Stimulated activated CD4-positive, alpha-beta T cell treated with anti-CD3 and anti-CD28 coated beads, TNF-alpha, amount 100 ng/mL, for 1 hour (primary cell): ENCODE results near the gene RGMB.

ENCODE experiments used
- DNase-seq, 3 donors: peaks; one replicate each; pipeline ENCODE4 v3.0.0-alpha.2; 2020; ENCODE audit warnings: low read depth in 3 of 3, low spot score in 1 of 3

Gene RGMB

GRCh38 chr5:98783051-98783649, 9.7 kb downstream of the RGMB start:
- no peak for DNase-seq

GRCh38 chr5:98784411-98784810, 10.9 kb downstream of the RGMB start:
- no peak for DNase-seq

GRCh38 chr5:98785244-98785643, 11.8 kb downstream of the RGMB start:
- DNase-seq, result no peak

- DNase-seq, result no peak
Measured at GRCh38 chr5:98786191-98786853, 12.9 kb downstream of the RGMB start.

- DNase-seq, result no peak
Measured at GRCh38 chr5:98787131-98787719, 13.8 kb downstream of the RGMB start.

- DNase-seq, result no peak
Measured at GRCh38 chr5:98789029-98789428, 15.6 kb downstream of the RGMB start.

- DNase-seq, result no peak
Measured at GRCh38 chr5:98791001-98791519, 17.6 kb downstream of the RGMB start.

- no peak for DNase-seq
Measured at GRCh38 chr5:98791898-98792580, 18.6 kb downstream of the RGMB start.

GRCh38 chr5:98793223-98793622, 19.8 kb downstream of the RGMB start:
- DNase-seq, result no peak

GRCh38 chr5:98794001-98794400, 20.5 kb downstream of the RGMB start:
- DNase-seq, result no peak

- DNase-seq, result no peak
Measured at GRCh38 chr5:98794414-98795080, 21.1 kb downstream of the RGMB start.

GRCh38 chr5:98795243-98795642, 21.8 kb downstream of the RGMB start:
- DNase-seq, result no peak

GRCh38 chr5:98796197-98796972, 22.9 kb downstream of the RGMB start:
- DNase-seq, result peak in 1 of 3 donors; percentile 13

GRCh38 chr5:98798371-98798770, 24.9 kb downstream of the RGMB start:
- no peak for DNase-seq

- no peak for DNase-seq
Measured at GRCh38 chr5:98798847-98799246, 25.4 kb downstream of the RGMB start.

- no peak for DNase-seq
Measured at GRCh38 chr5:98804066-98804465, 30.6 kb downstream of the RGMB start.

- DNase-seq, result no peak
Measured at GRCh38 chr5:98805070-98805469, 31.6 kb downstream of the RGMB start.

GRCh38 chr5:98807806-98808205, 34.3 kb downstream of the RGMB start:
- no peak for DNase-seq

- DNase-seq, result no peak
Measured at GRCh38 chr5:98810206-98810605, 36.7 kb downstream of the RGMB start.

GRCh38 chr5:98813755-98814154, 40.3 kb downstream of the RGMB start:
- no peak for DNase-seq
